GM19025 (cell line): ENCODE measurements around the gene RAB5IF.
"Not testable (repeated sequence)": the region's sequence is repeated elsewhere in the genome, so short reads cannot be mapped to it uniquely, and the experiment has no call there.

ENCODE experiments used
- ATAC-seq: cut with Tn5 transposase; IDR thresholded peaks from one replicate; pipeline ENCODE4 v1.9.1; 2021; ENCODE audit warnings: mild to moderate bottlenecking, low read depth, moderate library complexity; ENCODE audit not compliant: unreplicated experiment

The RAB5IF gene, protein sequence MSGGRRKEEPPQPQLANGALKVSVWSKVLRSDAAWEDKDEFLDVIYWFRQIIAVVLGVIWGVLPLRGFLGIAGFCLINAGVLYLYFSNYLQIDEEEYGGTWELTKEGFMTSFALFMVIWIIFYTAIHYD

DNA sequence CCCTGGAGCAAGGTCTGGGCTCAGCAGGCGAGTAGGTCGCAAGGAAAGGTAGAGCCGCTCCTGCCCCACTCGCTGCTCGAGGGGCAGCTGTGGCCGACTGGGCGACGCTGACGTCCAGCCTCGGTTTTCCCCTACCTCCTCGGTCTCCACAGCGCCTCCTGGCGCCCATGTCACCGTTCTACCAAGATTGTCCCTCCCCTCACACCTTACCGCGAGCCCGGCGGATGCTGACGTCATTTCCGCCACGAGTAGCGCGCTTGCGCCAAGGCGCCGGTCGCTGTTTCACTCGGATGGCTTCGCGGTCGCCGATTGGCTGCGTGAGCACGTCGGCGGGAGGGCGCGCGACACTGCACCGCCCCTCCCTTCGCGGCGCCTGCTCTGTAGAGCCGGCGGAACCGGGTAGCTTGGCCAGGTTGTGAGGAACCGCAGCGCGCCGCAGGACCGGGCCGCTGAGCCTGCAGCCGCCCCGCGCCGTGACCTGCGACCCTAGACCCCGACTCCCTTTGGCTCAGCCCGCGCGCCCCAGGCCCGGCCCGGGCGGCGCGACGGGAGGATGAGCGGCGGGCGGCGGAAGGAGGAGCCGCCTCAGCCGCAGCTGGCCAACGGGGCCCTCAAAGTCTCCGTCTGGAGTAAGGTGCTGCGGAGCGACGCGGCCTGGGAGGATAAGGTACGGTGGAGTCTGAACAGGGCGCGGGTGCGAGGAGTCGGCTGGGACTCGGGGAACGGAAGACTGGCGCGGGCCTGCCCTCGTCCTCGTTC, at the start of gene RAB5IF:
TSS of gene RAB5IF (plus strand) at position 381 of the 759 bp plus-strand sequence. CDS start at position 554, 173 bp downstream.
- ATAC-seq = peak; percentile 86

DNA sequence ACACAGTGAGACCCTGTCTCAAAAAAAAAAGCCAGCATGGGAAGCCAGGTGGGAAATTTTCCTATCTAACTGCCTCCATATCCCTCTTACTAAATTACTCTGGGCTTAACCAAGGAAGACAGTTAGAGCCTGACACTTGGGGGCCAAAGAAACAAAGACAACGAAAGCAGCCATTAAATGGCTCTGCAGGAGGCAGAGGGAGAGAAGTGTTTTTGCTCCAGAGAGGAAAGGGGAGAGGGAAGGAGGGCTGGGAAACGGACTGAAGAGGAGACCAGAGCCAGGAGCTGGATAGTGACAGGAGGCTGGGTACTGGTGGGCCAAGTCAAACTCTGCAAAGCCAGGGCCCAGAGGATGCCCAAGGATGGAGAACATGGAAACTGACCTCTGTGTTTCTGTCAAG, 42.9 kb upstream of the RAB5IF start:
- no peak for ATAC-seq

DNA sequence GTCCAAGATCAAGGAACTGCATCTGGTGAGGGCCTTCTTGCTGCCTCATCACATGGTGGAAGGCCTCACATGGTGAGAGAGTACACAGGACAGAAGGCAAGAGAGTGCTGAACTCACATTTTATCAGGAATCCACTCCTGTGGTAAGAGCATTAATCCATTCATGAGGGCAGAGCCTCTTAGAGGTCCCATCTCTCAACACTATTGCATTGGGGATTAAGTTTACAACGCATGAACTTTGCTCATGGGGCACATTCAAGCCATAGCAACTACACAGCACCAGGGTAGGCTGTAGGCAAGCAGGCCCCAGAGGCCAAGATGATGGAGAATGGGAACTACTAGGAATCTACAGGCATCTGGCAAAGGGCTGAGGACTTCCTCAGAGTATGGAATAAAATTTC, 42.2 kb upstream of the RAB5IF start:
- ATAC-seq = no peak

DNA sequence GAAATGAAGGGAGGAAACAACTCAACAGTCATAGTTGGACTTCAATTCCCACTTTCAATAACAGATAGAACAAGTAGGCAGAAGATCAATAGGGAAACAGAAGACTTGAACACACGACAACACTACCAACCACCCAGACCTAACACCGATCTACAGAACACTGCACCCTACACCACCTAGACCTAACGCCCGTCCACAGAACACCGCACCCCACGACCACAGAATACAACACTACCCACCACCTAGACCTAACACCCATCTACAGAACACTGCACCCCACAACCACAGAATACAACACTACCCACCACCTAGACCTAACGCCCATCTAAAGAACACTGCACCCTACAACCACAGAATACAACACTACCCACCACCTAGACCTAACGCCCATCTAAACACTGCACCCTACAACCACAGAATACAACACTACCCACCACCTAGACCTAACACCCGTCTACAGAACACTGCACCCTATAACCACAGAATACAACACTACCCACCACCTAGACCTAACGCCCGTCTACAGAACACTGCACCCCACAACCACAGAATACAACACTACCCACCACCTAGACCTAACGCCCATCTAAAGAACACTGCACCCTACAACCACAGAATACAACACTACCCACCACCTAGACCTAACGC, 41.4 kb upstream of the RAB5IF start:
- not testable (repeated sequence) for ATAC-seq

DNA sequence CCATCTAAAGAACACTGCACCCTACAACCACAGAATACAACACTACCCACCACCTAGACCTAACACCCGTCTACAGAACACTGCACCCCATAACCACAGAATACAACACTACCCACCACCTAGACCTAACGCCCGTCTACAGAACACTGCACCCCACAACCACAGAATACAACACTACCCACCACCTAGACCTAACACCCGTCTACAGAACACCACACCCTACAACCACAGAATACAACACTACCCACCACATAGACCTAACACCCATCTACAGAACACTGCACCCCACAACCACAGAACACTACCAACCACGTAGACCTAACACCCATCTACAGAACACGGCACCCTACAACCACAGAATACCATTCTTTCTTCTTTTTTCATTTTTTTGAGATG, 40.9 kb upstream of the RAB5IF start:
- not testable (repeated sequence) for ATAC-seq

DNA sequence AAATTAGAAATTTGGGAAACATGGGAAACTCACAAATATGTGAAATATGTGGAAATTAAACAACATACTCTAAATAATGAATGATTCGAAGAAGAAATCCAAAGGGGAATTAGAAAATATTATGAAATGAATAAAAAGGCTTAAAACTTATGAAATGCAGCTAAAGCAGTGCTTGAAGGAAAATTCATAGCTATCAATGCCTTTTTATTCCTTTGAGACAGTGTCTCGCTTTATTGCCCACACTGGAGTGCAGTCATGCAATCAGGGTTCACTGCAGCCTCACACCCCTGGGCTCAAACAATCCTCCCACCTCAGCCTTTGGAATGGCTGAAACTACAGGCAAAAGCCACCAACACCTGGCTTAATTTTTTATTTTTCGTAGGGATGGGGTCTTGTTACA, 40.1 kb upstream of the RAB5IF start:
- ATAC-seq = no peak

DNA sequence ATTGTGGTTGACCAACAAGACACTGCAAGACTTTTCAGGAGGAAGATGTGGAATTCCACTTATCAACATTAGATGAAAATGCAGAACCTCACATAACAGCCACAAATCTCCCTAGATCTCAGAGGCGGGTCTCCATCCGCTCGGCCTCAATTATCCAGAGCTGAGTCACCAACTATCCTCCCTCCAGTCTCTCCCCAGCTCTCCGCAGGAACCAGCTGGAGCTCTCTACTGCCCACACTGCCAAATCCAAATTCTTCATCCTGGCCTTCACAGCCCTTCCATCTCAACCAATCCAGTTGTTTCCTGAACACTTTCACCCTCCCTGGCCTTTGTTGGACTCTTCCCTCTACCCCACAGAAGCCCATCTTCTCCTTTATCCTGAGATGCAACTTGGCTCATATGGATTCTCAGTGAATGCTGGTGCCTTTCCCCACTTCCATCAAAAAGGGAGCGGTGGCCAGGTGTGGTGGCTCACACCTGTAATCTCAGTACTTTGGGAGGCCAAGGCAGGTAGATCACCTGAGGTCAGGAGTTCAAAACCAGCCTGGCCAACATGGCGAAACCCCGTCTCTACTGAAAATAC, 35.6 kb upstream of the RAB5IF start:
- ATAC-seq = no peak

DNA sequence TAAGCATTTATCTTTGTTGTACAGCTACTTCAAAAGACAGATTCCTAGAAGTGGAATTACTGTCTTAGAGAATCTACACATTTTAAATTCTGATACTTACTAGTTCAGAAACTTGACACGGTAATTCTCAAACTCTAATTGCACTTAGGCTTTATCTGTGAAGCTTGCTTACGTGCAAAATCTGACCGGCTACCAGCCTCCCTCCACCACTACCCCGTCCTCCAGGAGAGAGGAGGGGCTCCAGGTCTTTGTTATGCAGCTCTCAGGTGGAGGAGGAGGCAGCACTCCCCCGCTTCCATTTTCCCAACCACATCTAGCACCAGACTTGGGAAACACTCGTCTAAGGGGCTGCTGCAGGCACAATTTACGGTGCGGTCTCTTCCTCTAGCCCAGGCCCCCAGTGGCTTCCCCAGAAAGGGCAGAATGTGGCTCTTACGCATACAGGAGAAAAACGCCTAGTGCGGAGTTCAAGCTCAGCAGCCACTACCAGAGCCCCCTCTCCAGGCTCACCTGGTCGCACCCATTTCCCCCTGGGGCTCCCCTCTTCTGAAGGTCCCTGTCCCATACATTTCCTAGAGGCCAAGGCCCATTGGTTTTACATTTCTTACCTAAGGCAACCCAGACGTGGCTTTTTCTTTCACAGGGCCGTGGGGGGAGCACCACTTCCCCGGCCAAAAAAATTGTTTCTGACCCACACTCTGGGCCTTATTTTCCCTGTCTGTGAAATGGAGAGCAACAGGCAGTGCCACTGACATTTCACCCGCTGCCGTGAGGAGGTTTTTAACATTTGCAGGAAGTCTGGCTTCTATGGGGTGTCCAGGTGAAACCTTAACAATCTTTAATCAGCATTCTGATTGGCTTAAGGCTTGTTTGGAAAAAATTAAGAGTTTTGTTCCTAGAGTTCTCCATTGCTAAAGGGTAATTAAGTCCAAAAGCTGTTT, 33.7 kb upstream of the RAB5IF start:
- ATAC-seq = no peak

DNA sequence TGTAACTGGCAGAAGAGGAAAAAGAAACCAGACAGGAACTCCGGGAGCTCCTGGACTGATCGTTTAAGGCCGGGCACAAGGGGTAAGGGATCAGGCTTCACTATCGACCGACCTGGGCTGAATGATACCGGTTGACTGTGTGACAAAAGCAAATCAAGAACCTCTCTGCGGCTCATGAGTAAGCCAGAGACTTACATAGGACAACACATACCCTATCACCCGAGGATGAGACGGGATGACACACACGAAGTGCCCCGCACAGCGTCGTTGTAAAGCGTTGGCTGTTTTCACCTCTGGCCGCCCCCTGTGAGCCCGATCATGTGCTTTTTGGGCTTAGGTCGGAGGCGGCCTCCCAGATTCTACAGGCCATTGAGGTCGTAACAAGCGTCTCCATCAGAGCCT, 32.9 kb upstream of the RAB5IF start:
- no peak for ATAC-seq

DNA sequence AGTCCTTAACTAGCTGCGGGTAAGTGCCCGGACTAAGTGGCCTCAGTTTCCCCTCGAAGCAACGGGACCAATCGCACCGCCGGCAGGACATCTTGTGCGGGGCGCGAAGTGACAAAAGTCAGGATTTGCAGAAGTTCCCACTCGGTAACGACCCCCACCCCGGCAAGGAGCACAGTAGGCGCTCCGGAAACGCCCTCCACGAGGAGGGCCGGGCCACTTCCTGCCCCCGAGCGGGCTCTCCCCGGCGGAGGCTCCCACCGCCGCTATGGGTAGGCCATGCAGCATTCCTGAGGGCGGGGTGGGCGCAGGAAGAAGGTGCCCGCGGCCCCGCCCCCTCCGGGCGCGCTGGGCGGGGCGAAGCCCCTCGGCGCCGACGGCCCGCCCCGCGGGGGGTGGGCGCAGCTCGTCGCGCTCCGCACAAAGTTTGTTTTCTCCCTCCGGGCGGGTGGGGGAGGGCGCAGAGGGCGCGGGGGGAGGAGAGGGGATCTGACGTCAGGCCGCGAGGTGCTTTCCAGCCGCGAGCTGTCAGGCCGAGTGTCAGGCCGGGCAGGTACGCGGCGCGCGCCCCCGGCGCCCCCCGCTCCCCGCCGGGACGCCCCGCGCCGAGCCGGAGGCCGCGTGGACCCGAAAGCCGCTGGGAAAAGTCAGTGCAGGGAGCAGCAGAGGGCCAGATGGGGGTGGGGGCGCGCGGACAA, 32.3 kb upstream of the RAB5IF start, which contains the start of gene TGIF2:
TSS of gene TGIF2 (plus strand) at position 495 of the 695 bp plus-strand sequence. CDS start 5,178 bp downstream, outside the sequence.
- ATAC-seq = peak; percentile 67

DNA sequence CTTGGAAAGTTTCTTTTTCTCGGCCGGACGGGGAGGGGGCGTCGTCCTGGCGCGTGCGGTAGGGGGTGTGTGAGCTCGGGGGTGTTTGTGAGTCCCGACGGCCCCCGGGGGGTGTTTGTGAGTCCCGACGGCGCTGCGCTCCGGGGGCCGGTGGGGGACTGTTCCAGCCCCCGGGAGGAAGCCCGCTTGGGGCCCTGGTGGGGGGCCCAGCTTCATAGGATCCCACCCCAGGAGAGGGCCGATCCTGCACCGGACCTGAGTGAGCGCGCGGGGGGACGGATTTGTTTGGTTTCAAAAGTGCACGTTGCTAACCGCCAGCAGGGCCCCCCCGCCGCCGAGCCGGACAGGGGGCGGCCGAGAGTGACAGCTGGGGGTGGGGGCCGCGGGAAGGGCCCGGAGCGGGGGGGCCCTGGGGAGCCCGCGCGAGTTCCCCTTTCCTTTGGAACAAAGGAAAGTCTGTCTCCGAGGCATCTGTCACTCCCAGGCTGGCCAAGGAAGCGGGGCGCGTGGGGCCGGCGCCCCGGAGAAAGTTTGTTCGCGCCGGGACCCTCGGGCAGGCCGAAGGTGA, 31.7 kb upstream of the RAB5IF start:
- ATAC-seq = no peak

DNA sequence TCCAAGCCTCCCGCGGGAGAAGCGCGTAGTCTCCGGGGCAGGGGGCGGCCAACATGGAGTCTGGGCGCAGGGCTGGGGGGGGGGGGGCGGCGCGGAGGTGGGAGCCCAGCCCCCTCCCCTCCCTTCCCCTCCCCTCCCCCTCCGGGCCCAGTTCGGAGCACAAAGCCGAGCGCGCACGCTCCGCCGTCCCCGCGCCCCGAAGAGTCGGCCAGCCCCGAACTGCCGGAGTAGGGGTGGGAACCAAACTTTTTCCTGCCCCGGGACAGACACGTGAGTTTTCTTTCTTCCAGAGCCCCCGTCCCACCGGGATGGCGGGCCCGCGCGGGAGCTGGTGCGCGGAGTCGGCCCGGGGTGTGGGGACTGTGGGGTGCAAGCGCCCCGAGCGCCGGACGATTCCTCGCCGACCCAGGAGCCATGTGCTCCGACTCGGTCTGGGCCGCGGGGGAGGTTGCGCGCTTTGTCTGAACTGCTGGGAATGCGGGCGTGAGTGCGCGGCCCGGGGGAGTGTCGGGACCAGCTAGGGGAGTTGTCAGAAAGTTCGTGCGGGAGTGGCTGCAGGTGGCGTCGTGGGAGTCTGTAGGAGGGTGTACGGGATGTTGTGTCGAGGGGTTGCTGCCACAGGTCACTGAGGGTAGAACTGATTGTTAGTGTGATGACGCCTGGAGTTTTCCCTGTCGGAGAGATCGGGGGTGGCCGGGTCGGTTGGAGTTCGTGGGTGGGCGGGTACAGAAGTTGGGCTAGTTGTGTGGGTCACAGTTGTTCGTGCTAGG, 31.0 kb upstream of the RAB5IF start:
- ATAC-seq = no peak

DNA sequence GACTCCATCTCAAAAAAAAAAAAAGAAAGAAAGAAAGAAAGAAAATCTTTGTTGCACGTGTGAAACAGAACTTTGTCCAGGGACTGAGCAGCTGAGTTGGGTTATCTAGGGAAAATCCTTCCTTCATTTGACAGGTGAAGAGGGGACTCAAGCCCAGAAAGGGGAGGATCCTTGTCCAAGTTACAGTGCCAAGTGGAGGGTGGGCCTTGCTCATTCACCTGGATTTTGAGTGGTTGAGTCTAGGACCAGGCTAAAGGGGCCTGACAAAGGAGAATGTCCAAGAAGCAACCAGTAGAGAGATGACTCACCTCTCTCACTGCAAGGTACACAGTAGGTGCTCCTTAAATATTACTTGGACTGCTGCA, 29.5 kb upstream of the RAB5IF start:
- no peak for ATAC-seq

DNA sequence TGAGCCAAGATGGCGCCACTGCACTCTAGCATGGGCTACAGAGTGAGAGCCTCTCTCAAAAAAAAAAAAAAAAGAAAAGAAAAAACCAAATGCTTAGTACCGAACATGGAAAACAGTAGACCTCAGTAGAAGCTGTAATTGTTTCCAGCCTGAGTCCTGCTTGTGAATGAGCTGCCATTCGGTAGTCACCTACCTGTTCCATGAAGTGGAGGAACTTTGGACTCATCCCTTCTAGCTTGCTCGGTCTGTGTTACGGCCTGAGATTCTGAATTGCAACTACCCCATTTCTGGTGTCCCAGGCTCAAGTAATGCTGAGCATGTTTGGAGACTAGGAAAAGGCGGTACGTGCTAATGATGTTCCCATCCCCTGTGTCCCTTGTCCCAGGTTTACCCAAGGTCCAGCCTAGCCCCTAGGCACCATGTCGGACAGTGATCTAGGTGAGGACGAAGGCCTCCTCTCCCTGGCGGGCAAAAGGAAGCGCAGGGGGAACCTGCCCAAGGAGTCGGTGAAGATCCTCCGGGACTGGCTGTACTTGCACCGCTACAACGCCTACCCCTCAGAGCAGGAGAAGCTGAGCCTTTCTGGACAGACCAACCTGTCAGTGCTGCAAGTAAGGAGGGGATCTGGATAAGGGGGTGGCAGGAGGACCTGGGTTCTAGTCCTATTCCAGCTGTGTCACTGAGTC, 27.1 kb upstream of the RAB5IF start:
- ATAC-seq = no peak

DNA sequence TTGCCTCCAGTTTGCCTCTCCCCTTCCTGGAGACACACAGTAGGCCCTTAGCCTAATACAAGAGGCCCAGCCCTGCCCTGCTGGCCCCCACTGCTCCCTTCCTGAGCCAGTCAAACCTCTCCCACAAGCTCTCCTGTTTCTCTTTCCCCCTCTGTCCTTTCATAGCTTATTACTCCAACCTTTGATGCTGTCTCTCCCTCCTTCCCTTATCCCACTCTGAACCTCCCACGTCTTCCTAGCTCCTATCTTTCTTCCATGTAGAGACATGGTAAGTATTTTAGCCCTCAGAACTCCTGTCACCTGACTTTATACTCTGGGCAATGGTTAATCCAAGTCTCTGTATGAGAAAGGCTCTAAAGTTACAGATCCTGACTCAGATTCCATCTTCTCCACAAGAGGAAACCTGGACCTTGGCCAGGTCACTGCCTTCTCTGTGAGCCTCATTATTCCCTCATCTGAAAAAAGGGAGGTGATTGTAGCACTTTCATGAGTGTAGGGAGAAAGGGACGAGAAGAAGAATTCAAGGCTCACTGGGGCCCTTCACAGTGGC, 25.5 kb upstream of the RAB5IF start:
- no peak for ATAC-seq

DNA sequence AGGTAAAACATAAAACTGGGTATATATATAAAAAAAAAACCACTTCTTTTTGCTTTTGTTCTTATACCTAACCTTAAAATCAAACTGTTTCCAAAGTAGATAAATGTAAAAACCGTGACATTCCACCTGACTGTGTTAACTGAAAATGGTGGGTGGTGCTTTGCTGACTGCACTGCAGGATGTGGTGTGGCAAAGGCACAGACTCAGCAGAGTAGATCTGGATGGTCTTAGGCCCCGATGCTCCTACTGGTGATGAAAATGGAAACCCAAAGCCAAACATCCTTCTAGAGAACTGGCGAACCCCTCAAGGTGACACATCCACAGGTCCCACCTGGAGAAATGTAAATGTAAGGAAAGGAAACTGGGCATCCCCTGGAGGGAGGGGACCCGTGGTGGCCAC, 23.3 kb upstream of the RAB5IF start:
- no peak for ATAC-seq

DNA sequence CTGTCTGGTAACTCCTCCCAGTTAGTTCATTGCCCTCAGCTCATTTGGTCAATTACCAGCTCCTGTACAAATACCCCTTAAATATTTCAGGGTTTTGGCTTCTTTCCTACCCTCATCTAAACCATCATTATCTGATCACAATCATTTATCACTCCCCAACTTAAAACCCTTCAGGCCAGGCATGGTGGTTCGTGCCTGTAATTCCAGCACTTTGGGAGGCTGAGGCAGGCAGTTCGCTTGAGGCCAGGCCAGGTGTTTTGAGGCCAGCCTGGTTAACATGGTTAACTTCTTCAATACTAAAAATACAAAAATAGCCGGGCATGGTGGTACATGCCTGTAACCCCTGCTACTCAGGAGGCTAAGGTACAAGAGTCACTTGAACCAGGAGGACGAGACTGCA, 22.8 kb upstream of the RAB5IF start:
- ATAC-seq = no peak

DNA sequence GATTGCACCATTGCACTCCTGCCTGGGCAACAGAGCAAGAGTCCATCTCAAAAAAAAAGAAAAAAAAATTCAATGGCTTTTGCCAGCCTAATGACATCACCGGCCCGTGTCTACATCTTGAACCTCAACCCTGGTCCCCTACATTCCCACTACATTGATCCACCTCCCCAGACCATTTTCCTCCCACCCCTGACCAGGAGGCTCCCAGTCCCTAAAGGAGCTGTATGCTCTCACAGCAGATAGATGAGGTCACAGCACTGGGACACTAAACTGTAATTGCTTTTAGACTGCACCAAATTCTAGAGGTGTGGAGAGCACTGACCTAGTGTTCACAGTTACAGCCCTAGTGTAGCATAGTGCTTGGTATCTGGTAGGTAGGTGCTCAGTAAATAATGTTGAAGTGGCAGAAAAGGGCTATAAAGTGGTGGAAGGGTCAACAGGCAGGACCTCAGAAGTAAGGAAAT, 21.5 kb upstream of the RAB5IF start:
- no peak for ATAC-seq
